OCI-LY1 (cell line): ENCODE data around the gene GRK2.

Experiments
- H2AFZ ChIP-seq: fragments of 200-600 bp; sonication (generic), shearing (Covaris generic); 2 replicates; pipeline ENCODE4 v1.6.0; 2014; ENCODE audit warnings: antibody characterized with exemption, mild to moderate bottlenecking, low read length
- H3F3A ChIP-seq: fragments of 200-600 bp; sonication (generic), shearing (Covaris generic); 2 replicates; pipeline ENCODE4 v1.6.0; 2014; ENCODE audit warnings: mild to moderate bottlenecking, antibody characterized with exemption, low read length, moderate library complexity; ENCODE audit not compliant: insufficient read depth
- H3K27ac ChIP-seq: fragments of 200-600 bp; sonication (generic); 2 replicates; pipeline ENCODE4 v1.5.1; 2014; ENCODE audit warnings: low read length, mixed run types, mild to moderate bottlenecking, low read depth; ENCODE audit not compliant: poor library complexity, severe bottlenecking
- H3K27me3 ChIP-seq: fragments of 200-600 bp; sonication (generic); 2 replicates; pipeline ENCODE4 v1.6.0; 2014; ENCODE audit warnings: antibody characterized with exemption, mild to moderate bottlenecking, low read length, moderate library complexity; ENCODE audit not compliant: insufficient read depth
- H3K36me3 ChIP-seq: fragments of 200-600 bp; sonication (generic); 2 replicates; pipeline ENCODE4 v1.6.1; 2014; ENCODE audit warnings: mild to moderate bottlenecking, antibody characterized with exemption, low read length, moderate library complexity, mixed read lengths; ENCODE audit not compliant: insufficient read depth
- H3K4me1 ChIP-seq: fragments of 200-600 bp; sonication (generic); 2 replicates; pipeline ENCODE4 v1.5.1; 2014; ENCODE audit warnings: mild to moderate bottlenecking, low read length, moderate library complexity; ENCODE audit not compliant: insufficient read depth, severe bottlenecking
- H3K4me2 ChIP-seq: fragments of 200-600 bp; sonication (generic), shearing (Covaris generic); 2 replicates; pipeline ENCODE4 v1.6.1; 2014; ENCODE audit warnings: low read length
- H3K4me3 ChIP-seq: fragments of 200-600 bp; sonication (generic); 2 replicates; pipeline ENCODE4 v1.5.1; 2014; ENCODE audit warnings: low read length, low read depth, mild to moderate bottlenecking, mixed read lengths; ENCODE audit not compliant: poor library complexity, severe bottlenecking
- H3K79me2 ChIP-seq: fragments of 200-600 bp; shearing (Covaris generic); 2 replicates; pipeline ENCODE4 v1.6.1; 2016; ENCODE audit warnings: mixed run types, low read length, mixed read lengths; ENCODE audit not compliant: insufficient read depth
- H3K9ac ChIP-seq: fragments of 200-600 bp; sonication (generic), shearing (Covaris generic); 2 replicates; pipeline ENCODE4 v1.6.1; 2014; ENCODE audit warnings: mild to moderate bottlenecking, low read length, mixed read lengths
- H3K9me2 ChIP-seq: fragments of 200-600 bp; sonication (generic), shearing (Covaris generic); 2 replicates; pipeline ENCODE4 v1.6.1; 2014; ENCODE audit warnings: low read depth, mild to moderate bottlenecking, low read length, mixed read lengths
- H3K9me3 ChIP-seq: fragments of 200-600 bp; shearing (Covaris generic); 2 replicates; pipeline ENCODE4 v1.6.1; 2014; ENCODE audit warnings: low read length, mixed read lengths
- H4K20me1 ChIP-seq: fragments of 200-600 bp; sonication (generic), shearing (Covaris generic); 2 replicates; pipeline ENCODE4 v1.6.0; 2016; ENCODE audit warnings: mild to moderate bottlenecking, low read length; ENCODE audit not compliant: insufficient read depth
- EZH2 ChIP-seq: fragments of 200-600 bp; sonication (generic), shearing (Covaris generic); IDR thresholded peaks from 2 replicates; pipeline ENCODE4 v1.8.0; 2017; ENCODE audit warnings: borderline replicate concordance, mixed run types, mild to moderate bottlenecking, antibody characterized with exemption, low read length, moderate library complexity, mixed read lengths
- TF ChIP-seq, protein P1 (sequence below): fragments of 200-600 bp; sonication (generic), shearing (Covaris generic); IDR thresholded peaks from 2 replicates; pipeline ENCODE4 v1.5.1; 2017; ENCODE audit warnings: mild to moderate bottlenecking, antibody characterized with exemption, low read length, moderate library complexity, mixed read lengths

The GRK2 gene

GRCh38 chr11:67268081-67268961 is 2.0 kb downstream of the GRK2 start:
- H3K27ac ChIP-seq: peak overlapping the region; percentile 98
- no peaks in the 10 kb centered on the region for H3K9me3 ChIP-seq
- H3K27me3 ChIP-seq: no peaks in the 10 kb centered on the region
- peak overlapping the region; percentile 93 for H3K4me3 ChIP-seq
- no peak overlapping the region for H2AFZ ChIP-seq
- peaks cover 9% of the 10 kb centered on the region; the same call in 1 of the 2 replicates for H3F3A ChIP-seq
- no peaks in the 10 kb centered on the region for H4K20me1 ChIP-seq
- TF ChIP-seq, protein P1, sequence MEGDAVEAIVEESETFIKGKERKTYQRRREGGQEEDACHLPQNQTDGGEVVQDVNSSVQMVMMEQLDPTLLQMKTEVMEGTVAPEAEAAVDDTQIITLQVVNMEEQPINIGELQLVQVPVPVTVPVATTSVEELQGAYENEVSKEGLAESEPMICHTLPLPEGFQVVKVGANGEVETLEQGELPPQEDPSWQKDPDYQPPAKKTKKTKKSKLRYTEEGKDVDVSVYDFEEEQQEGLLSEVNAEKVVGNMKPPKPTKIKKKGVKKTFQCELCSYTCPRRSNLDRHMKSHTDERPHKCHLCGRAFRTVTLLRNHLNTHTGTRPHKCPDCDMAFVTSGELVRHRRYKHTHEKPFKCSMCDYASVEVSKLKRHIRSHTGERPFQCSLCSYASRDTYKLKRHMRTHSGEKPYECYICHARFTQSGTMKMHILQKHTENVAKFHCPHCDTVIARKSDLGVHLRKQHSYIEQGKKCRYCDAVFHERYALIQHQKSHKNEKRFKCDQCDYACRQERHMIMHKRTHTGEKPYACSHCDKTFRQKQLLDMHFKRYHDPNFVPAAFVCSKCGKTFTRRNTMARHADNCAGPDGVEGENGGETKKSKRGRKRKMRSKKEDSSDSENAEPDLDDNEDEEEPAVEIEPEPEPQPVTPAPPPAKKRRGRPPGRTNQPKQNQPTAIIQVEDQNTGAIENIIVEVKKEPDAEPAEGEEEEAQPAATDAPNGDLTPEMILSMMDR: no peak
- TF ChIP-seq EZH2: no peak
- peaks cover 58% of the 10 kb centered on the region for H3K79me2 ChIP-seq
- peaks cover 66% of the 10 kb centered on the region for H3K4me1 ChIP-seq
- peaks cover 43% of the 10 kb centered on the region; the same call in 1 of the 2 replicates for H3K36me3 ChIP-seq
- no peaks in the 10 kb centered on the region for H3K9me2 ChIP-seq
- H3K4me2 ChIP-seq: peak overlapping the region; percentile 93
- peak overlapping the region; percentile 97 for H3K9ac ChIP-seq

GRCh38 chr11:67268962-67269268 is 2.6 kb downstream of the GRK2 start:
- peak overlapping the region; percentile 97 for H3K9ac ChIP-seq
- peak overlapping the region; percentile 93 for H3K4me3 ChIP-seq
- peaks cover 43% of the 10 kb centered on the region; the same call in 1 of the 2 replicates for H3K36me3 ChIP-seq
- no peaks in the 10 kb centered on the region for H3K27me3 ChIP-seq
- H2AFZ ChIP-seq: no peak overlapping the region
- H4K20me1 ChIP-seq: no peaks in the 10 kb centered on the region
- H3K27ac ChIP-seq: peak overlapping the region; percentile 98
- H3K9me3 ChIP-seq: no peaks in the 10 kb centered on the region
- H3K79me2 ChIP-seq: peaks cover 64% of the 10 kb centered on the region
- peaks cover 9% of the 10 kb centered on the region; the same call in 1 of the 2 replicates for H3F3A ChIP-seq
- H3K4me1 ChIP-seq: peaks cover 71% of the 10 kb centered on the region
- no peak for TF ChIP-seq EZH2
- TF ChIP-seq, protein P1: no peak
- H3K4me2 ChIP-seq: peak overlapping the region; percentile 93
- H3K9me2 ChIP-seq: no peaks in the 10 kb centered on the region

GRCh38 chr11:67269401-67270255 is 3.4 kb downstream of the GRK2 start:
- Histone ChIP-seq H3K9ac (peak overlapping the region; percentile 97), H3K4me3 (peak overlapping the region; percentile 93), H3F3A (peaks cover 9% of the 10 kb centered on the region; the same call in 1 of the 2 replicates), H3K79me2 (peaks cover 66% of the 10 kb centered on the region), H3K9me2 (no peaks in the 10 kb centered on the region), H4K20me1 (no peaks in the 10 kb centered on the region), H2AFZ (no peak overlapping the region), H3K4me1 (peaks cover 78% of the 10 kb centered on the region), H3K4me2 (peak overlapping the region; percentile 93), H3K9me3 (no peaks in the 10 kb centered on the region), H3K36me3 (peaks cover 45% of the 10 kb centered on the region), H3K27ac (peak overlapping the region; percentile 98), H3K27me3 (no peaks in the 10 kb centered on the region)
- no peak for TF ChIP-seq EZH2
